Spleen (tissue), 11 donors: ENCODE results near the gene ENC1. TPM values are rescaled to one million over a fixed set of nuclear protein-coding genes. Genes with fewer than 3 reads are reported as not detected.

Experiments
- DNase-seq: peaks from one replicate; pipeline ENCODE4 v3.0.0-alpha.2; 2020
- H3K27ac ChIP-seq, 8 donors: fragments of 200-600 bp; sonication (generic) in 7 of 8; 1 replicate in 4 of 8; 2 replicates in 4 of 8; pipeline versions ENCODE4 v1.5.0 to v1.8.0; 2016 to 2021; ENCODE audit warnings: inconsistent platforms in 4 of 8, mild to moderate bottlenecking in 4 of 8, moderate library complexity in 1 of 8
- H3K27me3 ChIP-seq, 7 donors: fragments of 200-600 bp; sonication (generic) in 6 of 7; replicated peaks in 1 of 7; 1 replicate in 4 of 7; 2 replicates in 3 of 7; pipeline versions ENCODE4 v1.5.0 to v1.8.0; 2016 to 2021; ENCODE audit warnings: inconsistent platforms in 3 of 7, mild to moderate bottlenecking in 1 of 7
- H3K36me3 ChIP-seq, 6 donors: fragments of 200-600 bp; sonication (generic) in 5 of 6; 1 replicate in 4 of 6; 2 replicates in 2 of 6; pipeline versions ENCODE4 v1.5.0 to v1.8.0; 2016 to 2021; ENCODE audit warnings: inconsistent platforms in 2 of 6
- H3K4me1 ChIP-seq, 6 donors: fragments of 200-600 bp; sonication (generic) in 5 of 6; 1 replicate in 3 of 6; 2 replicates in 3 of 6; pipeline versions ENCODE4 v1.5.0 to v1.8.0; 2016 to 2021; ENCODE audit warnings: inconsistent platforms in 3 of 6
- H3K4me3 ChIP-seq, 8 donors: fragments of 200-600 bp; sonication (generic) in 7 of 8; 1 replicate in 4 of 8; 2 replicates in 4 of 8; pipeline versions ENCODE4 v1.5.0 to v1.8.0; 2016 to 2021; ENCODE audit warnings: inconsistent platforms in 4 of 8, mild to moderate bottlenecking in 4 of 8, moderate library complexity in 2 of 8
- H3K9me3 ChIP-seq, 8 donors: fragments of 200-600 bp; sonication (generic) in 7 of 8; 1 replicate in 4 of 8; 2 replicates in 4 of 8; pipeline versions ENCODE4 v1.5.0 to v1.8.0; 2016 to 2021; ENCODE audit warnings: inconsistent platforms in 4 of 8
- CTCF ChIP-seq, 11 experiments: fragments of 200-600 bp in 7 of 11; fragments of 450-650 bp in 4 of 11; sonication (generic) in 4 of 11; IDR thresholded peaks in 8 of 11; conservative IDR thresholded peaks in 3 of 11; 1 replicate in 7 of 11; 2 replicates in 4 of 11; pipeline versions ENCODE4 v1.4.0 to v1.8.0; 2016 to 2021; ENCODE audit warnings: antibody characterized with exemption in 11 of 11, inconsistent platforms in 4 of 11, mild to moderate bottlenecking in 1 of 11
- POLR2A ChIP-seq, 3 donors: fragments of 450-650 bp; IDR thresholded peaks; one replicate each; pipeline ENCODE4 v1.5.1; 2017; ENCODE audit warnings: antibody characterized with exemption in 3 of 3, mild to moderate bottlenecking in 1 of 3
- POLR2AphosphoS5 ChIP-seq, 3 donors: sonication (generic); formaldehyde crosslinking; IDR thresholded peaks; one replicate each; pipeline ENCODE4 v1.5.1; 2017; ENCODE audit warnings: antibody characterized with exemption in 3 of 3
- WGBS, 5 donors: extraction: QIAGEN DNeasy Blood & Tissue Kit in 3 of 5; methylation state at CpG; one replicate each; pipeline versions ENCODE4 v1.1.5 to v1.1.7; 2013 to 2018; 5-methylcytosine and 5-hydroxymethylcytosine counted together
- intact Hi-C: fragments of 100-400 bp; cut with DNase I; formaldehyde crosslinking; loops from one replicate; pipeline ENCODE4 v1.15.0; 2023; ENCODE audit warnings: low total_unique reads
- polyA plus RNA-seq, 3 donors: library from polyadenylated mRNA; stranded (reverse); fragments of 200-250 nt; gene quantifications; one replicate each; pipeline ENCODE4 v1.2.1, GENCODE V29; 2013
- total RNA-seq, 7 donors: library from RNA; depleted of rRNA in 3 of 7; stranded (reverse); fragments of >200 nt in 3 of 7; fragmentation: NEBNext Ultra II Directional in 4 of 7; extraction: Animal tissue kit (Norgen Biotek cat#: 25700) in 4 of 7; gene quantifications; one replicate each; pipeline versions ENCODE4 v1.1.0 to v1.2.1, GENCODE V29; 2016 to 2021
- donor health status: healthy with polysubstance abuse.
- donor health status: DM: no; HTN: no; CAD: no; lungs with moderate emphysema.
- donor health status: DM: no; HTN: no; CAD: no.
- donor health status: Bipolar disorder and iron deficiency.
- donor health status: healthy.
- donor health status: DM: no; HTN: no; CAD: no.
- donor health status: DM: yes; HTN: yes; CAD: no.

Gene ENC1
- total and polyA plus RNA-seq, 10 donors, result 3.8 to 19.5 (median 11.2) TPM

- Histone ChIP-seq H3K27ac (no peak overlapping the region), H3K9me3 (no peaks in the 10 kb centered on the region), H3K27me3 (no peaks in the 10 kb centered on the region), H3K4me1 (no peaks in the 10 kb centered on the region), H3K36me3 (no peaks in the 10 kb centered on the region), H3K4me3 (no peak overlapping the region)
- TF ChIP-seq CTCF (IDR thresholded peaks at IDR 0.05 in 8 of 11, conservative IDR thresholded peaks at IDR 0.05 in 3 of 11) (no peak), POLR2A (IDR thresholded peaks at IDR 0.05) (no peak), POLR2AphosphoS5 (IDR thresholded peaks at IDR 0.05) (no peak)
- intact Hi-C loops, result no loop called here
- DNase-seq, result no peak
These were observed 15.2 kb upstream of the ENC1 start for GRCh38 chr5:74655716-74656115.

- Histone ChIP-seq H3K36me3 (no peaks in the 10 kb centered on the region), H3K9me3 (no peaks in the 10 kb centered on the region), H3K27ac (no peak overlapping the region), H3K4me1 (no peaks in the 10 kb centered on the region), H3K4me3 (no peak overlapping the region), H3K27me3 (no peaks in the 10 kb centered on the region)
- no peak for TF ChIP-seq POLR2AphosphoS5 (IDR thresholded peaks at IDR 0.05)
- no peak for TF ChIP-seq POLR2A (IDR thresholded peaks at IDR 0.05)
- no peak for TF ChIP-seq CTCF (IDR thresholded peaks at IDR 0.05 in 8 of 11, conservative IDR thresholded peaks at IDR 0.05 in 3 of 11)
- intact Hi-C loops, result no loop called here
- no peak for DNase-seq
- 78 to 87% (median 84%) methylated on average over 6 of the region's 6 CpGs for WGBS, 5 donors
These were observed 14.7 kb upstream of the ENC1 start for GRCh38 chr5:74655206-74655605.

GRCh38 chr5:74653991-74654390 lies 13.5 kb upstream of the ENC1 start:
- 78 to 90% (median 86%) methylated on average over 4 to 5 of the region's 5 CpGs for WGBS, 5 donors
- Histone ChIP-seq H3K36me3 (no peaks in the 10 kb centered on the region), H3K27me3 (no peaks in the 10 kb centered on the region), H3K27ac (no peak overlapping the region), H3K9me3 (no peaks in the 10 kb centered on the region), H3K4me3 (no peak overlapping the region), H3K4me1 (peaks cover 0 to 3% (median 1%) of the 10 kb centered on the region in 6 donors)
- intact Hi-C loops, result no loop called here
- no peak for DNase-seq
- TF ChIP-seq POLR2A (IDR thresholded peaks at IDR 0.05) (no peak), CTCF (IDR thresholded peaks at IDR 0.05 in 8 of 11, conservative IDR thresholded peaks at IDR 0.05 in 3 of 11) (no peak)

- intact Hi-C loops, result no loop called here
- peaks cover 0 to 9% (median 4%) of the 10 kb centered on the region in 6 donors for H3K4me1 ChIP-seq
- H3K27me3 ChIP-seq, result no peaks in the 10 kb centered on the region
- H3K9me3 ChIP-seq, result no peaks in the 10 kb centered on the region
- TF ChIP-seq POLR2A (IDR thresholded peaks at IDR 0.05) (no peak), CTCF (IDR thresholded peaks at IDR 0.05 in 8 of 11, conservative IDR thresholded peaks at IDR 0.05 in 3 of 11) (no peak), POLR2AphosphoS5 (IDR thresholded peaks at IDR 0.05) (no peak)
- H3K27ac ChIP-seq, result no peak overlapping the region
- DNase-seq, result no peak
- no peak overlapping the region for H3K4me3 ChIP-seq
- 87 to 94% (median 90%) methylated on average over 3 of the region's 3 CpGs for WGBS, 5 donors
- no peaks in the 10 kb centered on the region for H3K36me3 ChIP-seq
These were observed 12.0 kb upstream of the ENC1 start for GRCh38 chr5:74652576-74652975.
